D721Med (cell line): ENCODE data around the gene CEBPA.

Experiments used
- DNase-seq: peaks from one replicate; pipeline ENCODE4 v3.0.0; 2011; ENCODE audit warnings: low spot score; ENCODE audit not compliant: insufficient read length
- FAIRE-seq: peaks from 2 replicates; lab custom pipeline; 2011; peaks lifted over from hg19 to GRCh38; lab: Jason Lieb, UNC
- TF ChIP-seq, protein P1 (sequence below): IDR thresholded peaks from 2 replicates; pipeline ENCODE4 v1.5.1; 2012; ENCODE audit warnings: mild to moderate bottlenecking, control low read depth; ENCODE audit not compliant: insufficient read depth; ENCODE audit errors: missing control alignments

CEBPA gene

DNA sequence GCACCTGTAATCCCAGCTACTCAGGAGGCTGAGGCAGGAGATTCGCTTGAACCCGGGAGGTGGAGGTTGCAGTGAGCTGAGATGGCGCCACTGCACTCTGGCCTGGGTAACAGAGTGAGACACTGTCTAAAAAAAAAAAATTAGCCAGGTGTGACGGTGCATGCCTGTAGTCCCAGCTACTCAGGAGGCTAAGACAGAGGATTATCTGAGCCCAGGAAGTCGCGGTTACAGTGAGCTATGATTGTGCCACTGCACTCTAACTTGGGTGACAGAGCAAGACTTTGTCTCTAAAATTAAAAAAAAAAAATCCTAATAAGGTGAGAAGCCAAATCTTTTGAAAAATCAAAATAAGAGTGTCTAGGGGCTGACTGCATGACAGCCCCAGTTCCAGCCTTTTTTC, 9.7 kb upstream of the CEBPA start:
- no peak for FAIRE-seq
- TF ChIP-seq, protein P1, sequence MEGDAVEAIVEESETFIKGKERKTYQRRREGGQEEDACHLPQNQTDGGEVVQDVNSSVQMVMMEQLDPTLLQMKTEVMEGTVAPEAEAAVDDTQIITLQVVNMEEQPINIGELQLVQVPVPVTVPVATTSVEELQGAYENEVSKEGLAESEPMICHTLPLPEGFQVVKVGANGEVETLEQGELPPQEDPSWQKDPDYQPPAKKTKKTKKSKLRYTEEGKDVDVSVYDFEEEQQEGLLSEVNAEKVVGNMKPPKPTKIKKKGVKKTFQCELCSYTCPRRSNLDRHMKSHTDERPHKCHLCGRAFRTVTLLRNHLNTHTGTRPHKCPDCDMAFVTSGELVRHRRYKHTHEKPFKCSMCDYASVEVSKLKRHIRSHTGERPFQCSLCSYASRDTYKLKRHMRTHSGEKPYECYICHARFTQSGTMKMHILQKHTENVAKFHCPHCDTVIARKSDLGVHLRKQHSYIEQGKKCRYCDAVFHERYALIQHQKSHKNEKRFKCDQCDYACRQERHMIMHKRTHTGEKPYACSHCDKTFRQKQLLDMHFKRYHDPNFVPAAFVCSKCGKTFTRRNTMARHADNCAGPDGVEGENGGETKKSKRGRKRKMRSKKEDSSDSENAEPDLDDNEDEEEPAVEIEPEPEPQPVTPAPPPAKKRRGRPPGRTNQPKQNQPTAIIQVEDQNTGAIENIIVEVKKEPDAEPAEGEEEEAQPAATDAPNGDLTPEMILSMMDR = no peak

DNA sequence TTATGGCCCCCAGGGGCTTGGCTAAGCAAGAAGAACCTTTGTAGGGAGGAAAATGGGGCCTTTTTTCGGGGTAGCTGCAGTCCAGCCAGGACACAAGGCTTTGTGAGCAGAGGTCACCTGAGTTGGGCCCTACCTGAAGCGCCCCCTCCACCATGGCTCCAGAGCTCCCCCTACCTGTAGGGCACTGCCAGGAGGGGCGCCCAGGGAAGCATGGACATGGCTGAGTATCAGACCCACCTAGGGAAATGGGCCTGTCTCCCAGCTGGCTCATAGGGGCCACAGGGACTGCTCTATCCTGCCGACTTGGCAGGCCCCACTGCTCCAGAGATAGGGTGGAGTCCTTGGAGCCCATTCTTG, 9.0 kb upstream of the CEBPA start:
- no peak for FAIRE-seq
- TF ChIP-seq, protein P1 = no peak
- DNase-seq = no peak

More for the DNA sequence above, 9.7 kb upstream of the CEBPA start:
- DNase-seq = no peak

DNA sequence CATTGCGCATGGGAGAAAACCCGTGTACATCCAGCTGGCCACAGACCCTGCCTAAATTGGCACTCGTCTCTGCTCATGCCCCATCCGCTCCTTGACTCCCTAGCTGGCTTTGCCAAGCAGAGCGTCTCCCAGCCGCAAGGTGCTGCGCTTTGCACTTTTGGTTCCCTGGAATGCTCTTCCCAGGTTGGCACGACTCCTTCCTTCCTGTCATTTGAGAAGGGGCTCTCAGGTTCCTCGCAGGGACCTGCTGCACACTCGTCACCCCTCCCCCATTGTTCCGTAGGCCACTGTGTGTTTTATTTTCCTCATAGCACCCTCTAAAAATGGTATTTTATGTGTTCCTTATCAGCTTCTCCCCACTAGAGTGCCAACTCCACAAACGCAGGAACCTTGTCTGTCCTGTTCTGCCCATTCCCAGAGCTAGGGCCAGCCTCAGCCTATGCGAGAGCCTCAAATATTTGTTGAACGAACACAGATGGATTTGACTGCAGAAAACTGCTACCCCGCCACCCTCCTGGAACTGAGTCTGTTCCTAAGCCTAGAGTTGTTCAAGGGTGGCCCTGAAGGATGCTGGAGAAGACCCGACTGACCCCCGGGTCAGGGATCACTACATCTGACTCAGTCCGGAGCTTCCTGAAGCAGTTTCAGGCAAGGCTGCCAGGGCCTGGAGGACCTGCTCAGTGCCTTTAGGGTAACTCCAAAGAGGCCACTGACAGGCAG, 8.4 kb upstream of the CEBPA start:
- no peak for FAIRE-seq
- no peak for DNase-seq
- TF ChIP-seq, protein P1 = no peak

DNA sequence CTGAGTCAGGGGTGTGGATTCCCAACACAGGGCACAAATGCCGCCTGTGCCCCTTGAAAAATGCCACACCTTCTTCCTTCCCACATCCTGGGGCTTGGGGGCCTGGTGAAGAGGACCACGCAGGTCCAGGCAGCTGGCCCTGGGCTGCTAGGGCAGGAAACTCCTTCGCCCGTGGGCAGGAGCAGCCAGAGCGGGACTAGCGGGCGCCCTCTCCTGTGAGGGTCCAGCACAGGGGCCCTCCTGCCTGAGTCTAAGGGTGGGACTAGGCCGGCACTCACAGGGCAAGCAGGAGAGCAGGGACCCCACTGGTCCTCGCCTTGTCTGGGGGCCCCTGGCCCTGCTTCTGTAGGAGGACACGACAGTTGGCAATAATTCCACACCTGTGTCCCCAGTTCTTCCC, 7.5 kb upstream of the CEBPA start:
- TF ChIP-seq, protein P1 = no peak
- FAIRE-seq (no peak), DNase-seq (no peak)

DNA sequence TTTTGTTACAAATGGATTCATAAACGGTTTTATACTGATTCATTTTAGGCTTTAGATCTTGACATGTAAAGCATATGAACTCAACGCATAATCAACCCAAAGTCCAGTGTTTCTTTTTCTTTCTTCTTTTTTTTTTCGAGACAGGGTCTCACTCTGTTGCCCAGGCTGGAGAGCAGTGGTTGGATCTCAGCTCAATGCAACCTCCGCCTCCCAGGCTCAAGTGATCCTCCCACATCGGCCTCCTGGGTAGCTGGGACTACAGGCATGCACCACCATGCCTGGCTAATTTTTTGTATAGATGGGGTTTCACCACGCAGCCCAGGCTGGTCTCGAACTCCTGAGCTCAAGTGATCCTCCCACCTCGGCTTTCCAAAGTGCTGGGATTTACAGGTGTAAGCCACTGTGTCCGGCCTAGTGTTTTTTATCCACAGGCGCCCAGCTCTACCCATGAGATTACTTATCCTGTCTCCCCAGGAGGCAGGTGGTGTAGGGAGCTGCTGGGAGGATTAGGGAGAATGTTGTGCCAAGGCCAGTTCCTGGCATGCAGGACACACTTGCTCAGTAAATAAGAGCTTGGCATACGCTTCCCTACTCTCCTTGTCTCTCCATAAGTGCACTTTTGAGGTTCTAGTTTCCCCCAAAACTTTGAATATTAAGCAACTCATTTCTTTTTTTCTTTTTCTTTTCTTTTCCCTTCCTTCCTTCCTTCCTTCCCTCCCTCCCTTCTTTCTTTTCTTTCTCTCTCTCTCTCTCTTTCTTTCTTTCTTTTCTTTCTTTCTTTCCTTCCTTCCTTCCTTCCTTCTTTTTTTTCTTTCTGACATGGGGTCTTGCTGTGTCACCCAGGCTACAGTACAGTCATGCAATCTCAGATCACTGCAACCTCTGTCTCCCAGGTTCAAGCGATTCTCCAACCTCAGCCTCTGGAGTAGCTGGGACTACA, 4.8 kb upstream of the CEBPA start:
- TF ChIP-seq, protein P1 = no peak
- no peak for DNase-seq
- no peak for FAIRE-seq

DNA sequence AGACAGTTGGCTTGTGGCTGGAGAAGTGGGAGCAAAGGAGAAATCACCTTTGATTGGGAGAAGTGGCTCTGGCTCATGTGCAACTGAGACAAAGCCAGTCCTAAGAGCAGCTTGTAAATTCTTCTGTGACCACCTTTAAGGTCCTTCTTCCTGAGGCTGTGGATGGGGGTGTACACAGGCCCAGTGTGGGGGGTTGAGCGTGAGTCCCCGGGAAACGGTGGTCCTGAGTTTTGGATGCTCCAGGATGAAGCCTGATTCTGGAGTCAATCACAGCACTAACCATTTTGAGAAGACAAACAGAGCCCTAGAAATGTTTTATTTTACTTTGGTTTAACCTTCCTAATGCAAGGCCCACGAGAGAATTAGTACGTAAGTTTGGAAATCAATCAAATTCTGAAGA, 3.9 kb upstream of the CEBPA start:
- no peak for DNase-seq

More for the DNA sequence above, 3.9 kb upstream of the CEBPA start:
- TF ChIP-seq, protein P1 = no peak
- FAIRE-seq = no peak
